A673 (cell line): ENCODE measurements around the gene OLFM1. TPM values are rescaled to one million over a fixed set of nuclear protein-coding genes. Genes with fewer than 3 reads are reported as not detected.

Experiments
- BruUV-seq: library from RNA; stranded (reverse); fragments of 400-500 nt; replicated peaks from 2 replicates; lab custom pipeline; 2021; lab: Mats Ljungman, UMichigan
- CTCF ChIA-PET: fragments of 300-600 bp; sonication (Branson Sonifier 250); formaldehyde crosslinking; loops from one replicate; lab custom pipeline; 2022; ENCODE audit warnings: antibody characterized with exemption; lab: Charles Lee
- POLR2A ChIA-PET: fragments of 300-600 bp; sonication (Branson Sonifier 250); formaldehyde crosslinking; loops from one replicate; lab custom pipeline; 2022; ENCODE audit warnings: antibody characterized with exemption; ENCODE audit not compliant: low non-redundant PET; lab: Charles Lee
- DNase-seq: peaks from one replicate; pipeline ENCODE4 v3.0.0-alpha.2; 2015; ENCODE audit warnings: low spot score
- H3K27ac ChIP-seq: fragments of 200-600 bp; sonication (generic); 2 replicates; pipeline ENCODE4 v1.5.1; 2016; ENCODE audit warnings: mixed run types, low read depth, mild to moderate bottlenecking, mixed read lengths, antibody characterized with exemption, low read length; ENCODE audit not compliant: poor library complexity, severe bottlenecking
- H3K27me3 ChIP-seq: fragments of 200-600 bp; sonication (generic); replicated peaks from 2 replicates; pipeline ENCODE4 v1.6.1; 2017; ENCODE audit warnings: mixed run types, low read depth, mild to moderate bottlenecking, mixed read lengths, antibody characterized with exemption, low read length; ENCODE audit not compliant: insufficient read depth, poor library complexity
- H3K36me3 ChIP-seq: fragments of 200-600 bp; sonication (generic); 2 replicates; pipeline ENCODE4 v1.6.1; 2016; ENCODE audit warnings: mixed run types, mild to moderate bottlenecking, mixed read lengths, antibody characterized with exemption, low read length; ENCODE audit not compliant: insufficient read depth, poor library complexity, severe bottlenecking
- H3K4me1 ChIP-seq: fragments of 200-600 bp; sonication (generic); 2 replicates; pipeline ENCODE4 v1.6.1; 2017; ENCODE audit warnings: mixed run types, mild to moderate bottlenecking, mixed read lengths, antibody characterized with exemption, low read length; ENCODE audit not compliant: insufficient read depth, poor library complexity, severe bottlenecking
- H3K4me3 ChIP-seq: fragments of 200-600 bp; sonication (generic); 2 replicates; pipeline ENCODE4 v1.5.1; 2016; ENCODE audit warnings: low read depth, mixed run types, mild to moderate bottlenecking, mixed read lengths, low read length; ENCODE audit not compliant: poor library complexity, severe bottlenecking
- H3K9me3 ChIP-seq: fragments of 200-600 bp; sonication (generic); 2 replicates; pipeline ENCODE4 v1.6.1; 2016; ENCODE audit warnings: mixed run types, low read depth, mild to moderate bottlenecking, mixed read lengths, antibody characterized with exemption, low read length; ENCODE audit not compliant: poor library complexity, severe bottlenecking
- EZH2 ChIP-seq: fragments of 200-600 bp; sonication (generic); IDR thresholded peaks from 2 replicates; pipeline ENCODE4 v1.6.1; 2017; ENCODE audit warnings: borderline replicate concordance, low read depth, mild to moderate bottlenecking, mixed read lengths, antibody characterized with exemption, low read length; ENCODE audit not compliant: poor library complexity, severe bottlenecking
- intact Hi-C: fragments of 100-400 bp; cut with micrococcal nuclease; formaldehyde crosslinking; loops from one replicate; pipeline ENCODE4 v1.10.0; 2022; ENCODE audit not compliant: unreplicated experiment
- total RNA-seq: library from RNA; stranded (reverse); gene quantifications from 2 replicates; pipeline ENCODE4 v1.2.3, GENCODE V29; 2021
- TF ChIP-seq, protein P1 (sequence below): fragments of 300-800, 200-600 bp; sonication (generic); conservative IDR thresholded peaks from 2 replicates; pipeline ENCODE4 v1.5.1; 2017; ENCODE audit warnings: low read depth, mild to moderate bottlenecking, antibody characterized with exemption, low read length, moderate library complexity, mixed read lengths

The OLFM1 gene
- total RNA-seq, 1 experiment from 2014 or later = 308 TPM

DNA sequence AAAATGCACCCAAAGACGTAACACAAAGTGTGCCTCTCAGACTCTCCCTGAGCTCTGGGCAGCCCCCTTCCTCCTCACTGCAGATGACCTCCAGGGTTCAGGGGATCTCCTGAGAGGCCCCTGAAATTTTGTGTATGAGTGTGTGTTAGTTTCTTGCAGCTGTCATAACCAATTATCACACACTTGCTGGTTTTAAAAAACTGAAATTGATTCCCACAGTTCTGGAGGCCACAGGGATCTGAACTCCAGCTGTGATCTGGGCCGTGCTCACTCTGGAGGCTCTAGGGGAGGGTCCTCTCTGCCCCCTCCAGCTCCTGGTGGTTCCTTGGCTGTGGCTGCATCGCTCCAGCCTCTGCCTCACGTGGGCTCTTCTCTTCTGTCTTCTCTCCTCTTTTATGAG, 58.8 kb downstream of the OLFM1 start:
- BruUV-seq = no TSS peak
- no peaks in the 10 kb centered on the region for H3K27me3 ChIP-seq
- no peaks in the 10 kb centered on the region for H3K9me3 ChIP-seq
- ChIA-PET CTCF (no interaction called here), POLR2A (no interaction called here)
- no peak for DNase-seq
- H3K4me1 ChIP-seq = peaks cover 19% of the 10 kb centered on the region
- H3K27ac ChIP-seq = no peak overlapping the region
- H3K36me3 ChIP-seq = no peaks in the 10 kb centered on the region
- intact Hi-C loops = no loop called here
- TF ChIP-seq, protein P1, sequence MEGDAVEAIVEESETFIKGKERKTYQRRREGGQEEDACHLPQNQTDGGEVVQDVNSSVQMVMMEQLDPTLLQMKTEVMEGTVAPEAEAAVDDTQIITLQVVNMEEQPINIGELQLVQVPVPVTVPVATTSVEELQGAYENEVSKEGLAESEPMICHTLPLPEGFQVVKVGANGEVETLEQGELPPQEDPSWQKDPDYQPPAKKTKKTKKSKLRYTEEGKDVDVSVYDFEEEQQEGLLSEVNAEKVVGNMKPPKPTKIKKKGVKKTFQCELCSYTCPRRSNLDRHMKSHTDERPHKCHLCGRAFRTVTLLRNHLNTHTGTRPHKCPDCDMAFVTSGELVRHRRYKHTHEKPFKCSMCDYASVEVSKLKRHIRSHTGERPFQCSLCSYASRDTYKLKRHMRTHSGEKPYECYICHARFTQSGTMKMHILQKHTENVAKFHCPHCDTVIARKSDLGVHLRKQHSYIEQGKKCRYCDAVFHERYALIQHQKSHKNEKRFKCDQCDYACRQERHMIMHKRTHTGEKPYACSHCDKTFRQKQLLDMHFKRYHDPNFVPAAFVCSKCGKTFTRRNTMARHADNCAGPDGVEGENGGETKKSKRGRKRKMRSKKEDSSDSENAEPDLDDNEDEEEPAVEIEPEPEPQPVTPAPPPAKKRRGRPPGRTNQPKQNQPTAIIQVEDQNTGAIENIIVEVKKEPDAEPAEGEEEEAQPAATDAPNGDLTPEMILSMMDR = no peak
- TF ChIP-seq EZH2 = no peak
- no peak overlapping the region for H3K4me3 ChIP-seq

DNA sequence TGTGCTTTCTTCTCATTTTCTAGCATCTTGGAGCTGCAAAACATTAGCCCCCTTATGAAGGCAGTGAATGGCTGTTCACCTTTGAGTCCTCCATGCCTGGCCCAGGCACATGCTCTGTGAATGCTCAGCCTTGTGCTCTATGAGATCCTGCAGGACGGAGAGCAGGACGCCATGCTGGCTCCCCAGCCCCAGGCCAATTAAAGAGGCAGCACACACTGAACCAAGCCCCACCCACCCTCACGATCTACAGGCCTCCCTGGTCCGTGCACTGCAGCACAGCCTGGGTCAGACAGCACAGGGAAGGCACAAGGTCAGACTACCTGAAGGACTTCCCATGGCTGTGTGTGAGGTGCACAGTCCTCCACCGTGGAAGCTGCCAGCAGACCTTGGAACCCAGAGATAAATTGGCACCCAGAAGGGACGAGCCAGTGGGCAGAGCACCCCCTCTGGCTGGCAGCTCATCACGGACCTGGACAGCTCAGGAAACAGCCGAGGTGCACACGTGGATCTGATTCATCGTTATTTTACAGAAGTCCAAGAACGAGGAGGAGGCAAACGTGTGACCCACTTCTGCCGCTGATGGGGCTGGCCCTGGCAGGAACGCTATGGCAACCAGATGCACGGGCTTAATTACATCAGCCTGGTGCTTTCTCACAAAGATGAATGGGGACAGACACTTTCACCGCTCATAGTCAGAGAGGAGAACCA, 59.5 kb downstream of the OLFM1 start:
- peaks cover 20% of the 10 kb centered on the region for H3K4me1 ChIP-seq
- H3K36me3 ChIP-seq = no peaks in the 10 kb centered on the region
- CTCF ChIA-PET = no interaction called here
- intact Hi-C loops = no loop called here
- no peak overlapping the region for H3K4me3 ChIP-seq
- H3K27me3 ChIP-seq = no peaks in the 10 kb centered on the region
- DNase-seq = no peak
- H3K9me3 ChIP-seq = no peaks in the 10 kb centered on the region
- no peak overlapping the region for H3K27ac ChIP-seq
- no TSS peak for BruUV-seq
- POLR2A ChIA-PET = no interaction called here
- TF ChIP-seq, protein P1 = no peak
- TF ChIP-seq EZH2 = no peak

DNA sequence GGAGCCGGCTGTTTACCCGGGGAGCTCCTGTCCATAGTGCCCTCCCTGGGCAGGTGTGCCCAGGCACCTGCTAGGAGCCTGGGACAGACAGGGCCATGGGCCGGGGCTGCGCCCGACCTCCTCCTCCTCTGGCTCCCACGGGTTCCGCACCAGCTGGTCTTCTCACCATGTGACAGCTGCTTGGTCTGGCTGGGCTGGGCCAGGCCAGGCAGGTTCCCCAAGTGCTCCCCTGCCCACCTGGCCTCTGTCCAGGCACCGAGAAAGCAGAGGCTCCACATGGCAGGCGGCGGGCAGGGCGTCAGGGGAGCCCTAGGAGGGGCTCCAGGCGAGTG, 60.0 kb downstream of the OLFM1 start:
- Histone ChIP-seq H3K4me3 (no peak overlapping the region), H3K27ac (no peak overlapping the region), H3K27me3 (no peaks in the 10 kb centered on the region), H3K9me3 (no peaks in the 10 kb centered on the region), H3K4me1 (peaks cover 25% of the 10 kb centered on the region), H3K36me3 (no peaks in the 10 kb centered on the region)
- intact Hi-C loops = no loop called here
- CTCF ChIA-PET = no interaction called here
- TF ChIP-seq EZH2 = no peak
- TF ChIP-seq, protein P1 = no peak
- DNase-seq = no peak
- no TSS peak for BruUV-seq
- POLR2A ChIA-PET = no interaction called here
